SW480 (cell line): ENCODE data around the gene USP15.
"Not testable (repeated sequence)": the region's sequence is repeated elsewhere in the genome, so short reads cannot be mapped to it uniquely, and the experiment has no call there.

Source experiments
- DNase-seq: peaks from one replicate; pipeline ENCODE4 v3.0.0-alpha.2; 2016; ENCODE audit warnings: low spot score

The USP15 gene

GRCh38 chr12:62328296-62328921 is 68.2 kb downstream of the USP15 start:
- no peak for DNase-seq

DNA sequence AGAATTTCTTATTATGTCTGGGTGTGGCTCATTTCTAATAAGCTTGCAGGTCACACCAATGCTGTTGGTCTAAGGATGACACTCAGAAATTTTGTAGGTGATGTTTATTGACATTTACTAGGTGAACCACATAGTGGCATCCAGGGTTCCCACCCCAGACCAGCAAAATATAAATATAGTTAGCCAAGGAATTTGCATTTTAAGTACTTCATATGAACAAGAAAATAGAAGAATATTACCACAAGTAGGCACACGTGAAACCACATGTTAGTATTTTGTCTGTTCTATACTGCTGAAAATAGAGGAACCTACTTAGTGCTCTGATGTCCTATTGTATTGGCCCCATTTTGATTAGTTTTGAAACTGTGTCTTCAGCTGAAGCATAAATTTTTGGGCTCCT is 71.1 kb downstream of the USP15 start:
- DNase-seq, result no peak

GRCh38 chr12:62332598-62332997 is 72.4 kb downstream of the USP15 start:
- no peak for DNase-seq

GRCh38 chr12:62335057-62335456 is 74.9 kb downstream of the USP15 start:
- DNase-seq, result no peak

DNA sequence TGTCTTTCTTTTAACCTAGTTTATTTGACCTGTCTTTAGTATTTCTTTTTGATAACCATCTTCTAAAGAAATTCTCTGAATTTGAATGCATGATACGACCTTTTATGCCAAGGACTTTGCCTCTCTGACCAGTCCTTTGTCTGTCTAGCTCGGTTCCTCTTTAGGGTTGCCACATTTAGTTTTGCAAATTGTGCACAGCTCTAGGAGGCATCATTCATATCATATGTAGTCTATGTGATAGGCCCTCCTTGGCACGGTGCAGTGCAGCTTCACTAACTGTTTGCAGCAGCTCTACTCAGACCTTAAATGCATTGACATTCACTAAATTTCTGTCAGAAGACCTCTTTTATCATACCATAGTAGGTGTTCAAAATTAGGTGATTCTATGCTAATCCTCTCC is 75.6 kb downstream of the USP15 start:
- DNase-seq, result no peak

- not testable (repeated sequence) for DNase-seq
Observed at GRCh38 chr12:62337643-62338042, 77.4 kb downstream of the USP15 start.

- DNase-seq, result not testable (repeated sequence)
Observed at GRCh38 chr12:62342614-62343303, 82.6 kb downstream of the USP15 start.

DNA sequence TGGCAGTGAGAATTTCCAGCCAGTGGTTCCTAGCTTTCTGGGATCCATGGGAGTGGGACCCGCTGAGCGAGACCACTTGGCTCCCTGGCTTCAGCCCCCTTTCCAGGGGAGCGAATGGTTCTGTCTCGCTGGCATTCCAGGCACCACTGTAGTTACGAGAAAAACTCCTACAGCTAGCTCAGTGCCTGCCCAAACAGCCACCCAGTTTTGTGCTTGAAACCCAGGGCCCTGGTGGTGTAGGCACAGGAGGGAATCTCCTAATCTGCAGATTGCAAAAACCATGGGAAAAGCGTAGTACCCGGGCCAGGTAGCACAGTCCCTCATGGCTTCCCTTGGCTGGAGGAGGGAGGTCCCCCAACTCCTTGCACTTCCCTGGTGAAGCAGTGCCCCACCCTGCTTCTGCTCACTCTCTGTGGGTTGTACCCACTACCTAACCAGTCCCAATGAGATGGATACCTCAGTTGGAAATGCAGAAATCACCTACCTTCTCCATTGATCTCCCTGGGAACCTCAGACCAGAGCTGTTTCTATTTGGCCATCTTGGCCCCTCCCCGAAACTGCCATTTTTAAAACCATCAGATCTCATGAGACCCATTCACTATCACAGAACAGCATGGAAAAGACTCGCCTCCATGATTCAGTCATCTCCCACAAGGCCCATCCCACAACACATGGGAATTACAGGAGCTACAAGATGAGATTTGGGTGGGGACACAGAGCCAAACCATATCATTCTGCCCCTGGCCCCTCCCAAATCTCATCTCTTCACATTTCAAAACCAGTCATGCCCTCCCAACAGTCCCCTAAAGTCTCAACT is 83.3 kb downstream of the USP15 start:
- not testable (repeated sequence) for DNase-seq

- DNase-seq, result not testable (repeated sequence)
Observed at GRCh38 chr12:62344731-62345556, 84.7 kb downstream of the USP15 start.

- no peak for DNase-seq
Observed at GRCh38 chr12:62345667-62346066, 85.5 kb downstream of the USP15 start.

DNA sequence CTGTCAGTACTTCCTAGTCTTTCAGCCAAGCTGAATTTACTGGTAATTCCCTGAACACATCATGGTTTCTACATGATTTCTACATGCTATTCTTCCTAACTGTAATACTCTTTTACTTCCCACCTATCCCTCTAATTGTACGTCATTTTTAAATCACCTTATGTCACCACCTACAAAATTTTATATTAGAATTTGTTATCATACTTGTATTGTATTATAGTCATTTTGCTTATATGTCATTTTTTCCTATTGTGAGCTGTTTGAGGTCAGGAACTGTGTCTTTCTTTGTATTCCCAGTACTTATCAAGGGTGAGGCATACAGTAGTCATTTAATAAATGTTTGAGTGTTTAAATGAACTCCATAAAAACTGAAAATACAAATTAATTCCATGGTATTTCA is 86.6 kb downstream of the USP15 start:
- DNase-seq, result no peak

DNA sequence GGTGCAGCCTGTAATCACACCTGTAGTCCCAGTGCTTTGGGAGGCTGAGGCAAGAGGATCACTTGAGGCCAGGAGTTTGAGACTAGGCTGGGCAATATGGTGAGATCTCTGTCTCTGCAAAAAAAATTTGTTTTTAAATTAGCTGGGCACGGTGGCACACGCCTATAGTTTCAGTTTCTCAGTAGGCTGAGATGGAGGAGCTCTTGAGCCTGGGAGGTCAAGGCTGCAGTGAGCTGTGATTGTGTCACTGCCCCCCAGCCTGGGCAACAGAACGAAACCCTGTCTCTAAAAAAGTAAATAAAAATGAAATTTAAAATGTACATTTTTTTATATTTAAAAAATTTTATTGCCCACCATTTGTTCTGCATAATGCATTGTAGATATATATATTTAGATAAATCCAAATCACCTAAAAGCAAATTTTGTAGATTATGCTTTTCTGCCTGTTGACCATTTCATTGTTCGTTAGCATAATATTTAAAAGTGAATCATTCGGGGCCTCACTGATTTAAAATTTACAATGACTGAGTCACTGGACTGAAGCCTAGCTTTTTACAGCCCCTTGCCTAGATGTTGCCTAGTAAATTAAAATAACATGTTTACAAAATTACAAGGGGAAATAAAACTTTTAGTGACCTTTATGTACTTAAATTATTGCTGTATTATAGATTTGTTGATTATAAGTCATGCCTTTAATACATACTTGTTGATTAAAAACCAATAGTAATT is 87.9 kb downstream of the USP15 start:
- no peak for DNase-seq

GRCh38 chr12:62350554-62350953 is 90.3 kb downstream of the USP15 start:
- no peak for DNase-seq

- DNase-seq, result no peak
Observed at GRCh38 chr12:62351326-62351725, 91.1 kb downstream of the USP15 start.

DNA sequence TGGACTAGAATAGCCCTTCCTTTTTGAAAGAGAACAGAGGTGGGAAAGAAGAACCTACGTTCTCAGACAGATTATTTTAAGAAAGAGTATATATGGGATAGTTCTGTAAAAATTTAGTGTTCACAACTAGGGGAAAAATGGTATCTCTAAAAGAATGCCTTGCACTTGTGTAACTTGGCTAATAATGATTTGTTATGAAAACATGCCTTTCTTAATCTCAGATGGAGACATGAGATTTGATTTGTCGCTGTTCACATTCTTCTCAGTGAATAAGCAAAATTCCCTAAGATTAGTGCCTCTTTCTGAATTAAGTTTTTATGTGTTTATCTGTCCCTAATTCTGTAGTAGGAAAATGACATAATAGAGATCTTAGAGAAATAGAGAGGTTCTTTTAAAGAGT is 100.8 kb downstream of the USP15 start:
- DNase-seq, result no peak

- no peak for DNase-seq
Observed at GRCh38 chr12:62363506-62363905, 103.3 kb downstream of the USP15 start.

- DNase-seq, result not testable (repeated sequence)
Observed at GRCh38 chr12:62364697-62365096, 104.5 kb downstream of the USP15 start.

GRCh38 chr12:62365846-62366245 is 105.6 kb downstream of the USP15 start:
- not testable (repeated sequence) for DNase-seq

DNA sequence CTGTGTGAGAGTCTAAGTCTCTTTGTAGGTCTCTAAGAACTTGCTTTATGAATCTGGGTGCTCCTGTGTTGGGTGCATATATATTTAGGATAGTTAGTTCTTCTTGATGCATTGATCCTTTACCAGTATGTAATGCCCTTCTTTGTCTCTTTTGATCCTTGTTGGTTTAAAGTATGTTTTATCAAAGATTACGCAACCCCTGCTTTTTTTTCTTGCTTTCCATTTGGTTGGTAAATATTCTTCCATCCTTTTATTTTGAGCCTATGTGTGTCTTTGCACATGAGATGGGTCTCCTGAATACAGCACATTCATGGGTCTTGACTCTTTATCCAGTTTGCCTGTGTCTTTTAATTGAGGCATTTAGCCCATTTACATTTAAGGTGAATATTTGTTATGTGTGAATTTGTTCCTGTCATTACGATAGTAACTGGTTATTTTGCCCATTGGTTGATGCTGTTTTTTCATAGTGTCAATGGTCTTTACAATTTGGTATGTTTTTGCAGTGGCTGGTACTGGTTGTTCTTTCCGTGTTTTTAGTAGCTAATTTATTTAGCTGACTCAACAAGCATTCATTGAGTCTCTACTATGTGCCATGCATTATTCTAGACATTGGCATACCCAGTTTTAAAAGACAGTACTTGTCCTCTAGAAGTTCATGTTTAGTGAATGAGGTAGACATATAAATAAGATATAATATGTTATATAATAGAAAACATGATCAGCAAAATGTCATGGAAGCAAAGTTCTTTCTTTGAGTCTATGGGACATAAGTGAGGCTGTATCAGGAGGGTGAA is 108.4 kb downstream of the USP15 start:
- not testable (repeated sequence) for DNase-seq

DNA sequence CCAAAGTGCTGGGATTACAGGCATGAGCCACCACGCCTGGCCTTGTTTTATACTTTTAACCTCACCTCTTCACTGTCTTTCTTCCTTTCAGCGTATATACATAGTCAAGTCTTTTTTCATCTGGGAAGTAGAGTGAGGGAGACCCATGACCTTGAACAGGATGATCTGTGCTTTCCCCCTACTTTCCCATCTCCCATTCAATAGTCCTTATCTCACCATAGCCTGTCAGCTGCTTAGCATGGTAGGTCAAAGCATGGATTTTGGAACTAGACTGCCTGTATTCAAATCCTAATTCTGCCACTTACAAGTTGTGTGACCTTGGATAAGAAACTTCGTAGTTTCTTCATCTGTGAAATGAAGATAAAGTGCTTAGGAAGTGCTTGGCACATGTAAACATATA is 110.0 kb downstream of the USP15 start:
- no peak for DNase-seq

DNA sequence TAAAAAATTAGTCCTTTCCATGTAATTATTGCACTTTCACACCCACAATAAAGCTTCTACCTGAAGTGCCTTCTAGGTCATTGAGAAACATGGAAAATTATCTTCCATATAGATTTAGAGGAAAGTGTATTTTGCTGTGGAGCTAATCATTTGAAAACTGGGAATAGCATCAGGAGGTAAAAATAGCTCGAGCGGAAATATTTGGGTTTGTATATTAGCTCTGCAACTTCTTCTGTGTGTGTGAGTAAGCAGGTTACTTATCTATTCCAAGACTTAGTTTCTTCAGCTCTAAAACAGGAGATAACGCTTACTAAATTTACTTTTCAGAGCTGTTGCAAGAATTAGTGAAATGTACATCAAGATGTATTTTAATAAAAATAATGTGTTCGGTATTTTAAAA is 111.5 kb downstream of the USP15 start:
- DNase-seq, result no peak
